Lung (tissue), 12 donors: ENCODE data around the gene FBXO9. TPM values are rescaled to one million over a fixed set of nuclear protein-coding genes. Genes with fewer than 3 reads are reported as not detected.

ENCODE experiments used
- ATAC-seq: fragments of 200-7000 bp; cut with Tn5 transposase; one replicate; pipeline ENCODE4 v1.9.1; 2020; ENCODE audit warnings: moderate number of reproducible peaks; ENCODE audit not compliant: insufficient read depth, low FRiP score
- DNase-seq, 3 donors: peaks; one replicate each; pipeline ENCODE4 v3.0.0-alpha.2; 2013 to 2017
- H3K27ac ChIP-seq, 2 donors: one replicate each; pipeline ENCODE4 v1.5.1; 2013; ENCODE audit warnings: mild to moderate bottlenecking in 2 of 2, moderate library complexity in 2 of 2, control low read depth in 1 of 2, inconsistent platforms in 1 of 2, low read depth in 1 of 2, low read length in 1 of 2
- H3K27me3 ChIP-seq, 3 donors: one replicate each; pipeline ENCODE4 v1.5.1; 2013; ENCODE audit warnings: low read length in 2 of 3; ENCODE audit not compliant: control insufficient read depth in 3 of 3, insufficient read depth in 3 of 3
- H3K36me3 ChIP-seq, 4 donors: one replicate each; pipeline ENCODE4 v1.5.1; 2013; ENCODE audit warnings: low read length in 4 of 4, mild to moderate bottlenecking in 1 of 4, moderate library complexity in 1 of 4; ENCODE audit not compliant: control insufficient read depth in 4 of 4, insufficient read depth in 4 of 4
- H3K4me1 ChIP-seq, 5 donors: one replicate each; pipeline ENCODE4 v1.5.1; 2013; ENCODE audit warnings: low read length in 5 of 5, mild to moderate bottlenecking in 2 of 5, moderate library complexity in 1 of 5; ENCODE audit not compliant: control insufficient read depth in 5 of 5, insufficient read depth in 5 of 5
- H3K4me3 ChIP-seq: one replicate; pipeline ENCODE4 v1.5.1; 2013; ENCODE audit warnings: mild to moderate bottlenecking, control low read depth, moderate library complexity
- H3K9ac ChIP-seq, 2 donors: one replicate each; pipeline ENCODE4 v1.5.1; 2013; ENCODE audit warnings: low read length in 2 of 2, control low read depth in 1 of 2; ENCODE audit not compliant: insufficient read depth in 1 of 2
- H3K9me3 ChIP-seq, 4 donors: one replicate each; pipeline ENCODE4 v1.5.1; 2013; ENCODE audit warnings: low read length in 3 of 4, mild to moderate bottlenecking in 1 of 4, moderate library complexity in 1 of 4; ENCODE audit not compliant: control insufficient read depth in 4 of 4, insufficient read depth in 3 of 4
- WGBS, 2 donors: extraction: QIAGEN DNeasy Blood & Tissue Kit; methylation state at CpG; one replicate each; pipeline ENCODE4 v1.1.7; 2013; 5-methylcytosine and 5-hydroxymethylcytosine counted together
- polyA plus RNA-seq, 2 donors: library from polyadenylated mRNA; stranded (reverse); fragments of 200-250 nt; gene quantifications; one replicate each; pipeline ENCODE4 v1.2.1, GENCODE V29; 2013
- total RNA-seq, 2 donors: library from RNA; depleted of rRNA in 1 of 2; stranded (reverse); fragments of >200 nt in 1 of 2; gene quantifications; one replicate each; pipeline ENCODE4 v1.2.1, GENCODE V29; 2014 to 2021
- TF ChIP-seq, protein P1 (sequence below): IDR thresholded peaks from 2 replicates; pipeline ENCODE4 v1.5.1; 2012; ENCODE audit warnings: mild to moderate bottlenecking; ENCODE audit errors: control extremely low read depth, extremely low read depth
- donor health status: control.
- donor health status: control.
- donor health status: Bipolar disorder and iron deficiency.
- donor health status: healthy.
- donor health status: DM: yes; HTN: yes; CAD: no.

The FBXO9 gene
- total and polyA plus RNA-seq, 4 donors = 26.0 to 117 (median 70.7) TPM

DNA sequence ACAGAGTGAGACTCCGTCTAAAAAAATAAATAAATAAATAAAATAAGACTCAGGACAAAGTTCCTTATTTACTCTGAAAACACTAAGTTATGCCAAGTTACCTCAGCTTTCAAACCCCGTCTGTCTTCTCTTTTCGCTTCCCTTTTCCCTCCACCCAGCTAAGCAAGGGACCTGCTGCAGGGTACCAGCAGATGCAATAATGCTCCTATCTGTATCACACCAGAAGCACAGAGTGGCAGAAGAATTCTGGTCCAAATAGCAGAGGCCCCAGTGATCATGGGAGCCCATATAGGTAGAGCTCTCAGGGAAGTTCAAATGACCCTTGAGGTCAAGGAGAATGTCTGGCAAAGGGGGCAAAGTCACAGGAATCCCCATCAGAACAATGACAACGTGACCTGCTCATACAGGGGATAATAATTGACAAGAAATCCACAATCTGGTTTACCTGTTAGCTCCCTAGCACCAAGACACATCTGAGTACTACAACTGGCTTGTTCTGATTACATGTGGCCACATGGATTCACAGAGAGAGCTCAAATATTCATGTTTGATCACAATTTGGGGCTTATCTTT, 74.7 kb downstream of the FBXO9 start:
- Histone ChIP-seq H3K9ac (no peak overlapping the region), H3K4me3 (no peak overlapping the region), H3K36me3 (no peaks in the 10 kb centered on the region), H3K4me1 (no peaks in the 10 kb centered on the region), H3K27ac (no peak overlapping the region), H3K27me3 (no peaks in the 10 kb centered on the region), H3K9me3 (no peaks in the 10 kb centered on the region)
- TF ChIP-seq, protein P1, sequence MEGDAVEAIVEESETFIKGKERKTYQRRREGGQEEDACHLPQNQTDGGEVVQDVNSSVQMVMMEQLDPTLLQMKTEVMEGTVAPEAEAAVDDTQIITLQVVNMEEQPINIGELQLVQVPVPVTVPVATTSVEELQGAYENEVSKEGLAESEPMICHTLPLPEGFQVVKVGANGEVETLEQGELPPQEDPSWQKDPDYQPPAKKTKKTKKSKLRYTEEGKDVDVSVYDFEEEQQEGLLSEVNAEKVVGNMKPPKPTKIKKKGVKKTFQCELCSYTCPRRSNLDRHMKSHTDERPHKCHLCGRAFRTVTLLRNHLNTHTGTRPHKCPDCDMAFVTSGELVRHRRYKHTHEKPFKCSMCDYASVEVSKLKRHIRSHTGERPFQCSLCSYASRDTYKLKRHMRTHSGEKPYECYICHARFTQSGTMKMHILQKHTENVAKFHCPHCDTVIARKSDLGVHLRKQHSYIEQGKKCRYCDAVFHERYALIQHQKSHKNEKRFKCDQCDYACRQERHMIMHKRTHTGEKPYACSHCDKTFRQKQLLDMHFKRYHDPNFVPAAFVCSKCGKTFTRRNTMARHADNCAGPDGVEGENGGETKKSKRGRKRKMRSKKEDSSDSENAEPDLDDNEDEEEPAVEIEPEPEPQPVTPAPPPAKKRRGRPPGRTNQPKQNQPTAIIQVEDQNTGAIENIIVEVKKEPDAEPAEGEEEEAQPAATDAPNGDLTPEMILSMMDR = no peak
- ATAC-seq = no peak
- no peak for DNase-seq
- WGBS, 2 donors = 66 to 70% methylated on average over 4 of the region's 4 CpGs

DNA sequence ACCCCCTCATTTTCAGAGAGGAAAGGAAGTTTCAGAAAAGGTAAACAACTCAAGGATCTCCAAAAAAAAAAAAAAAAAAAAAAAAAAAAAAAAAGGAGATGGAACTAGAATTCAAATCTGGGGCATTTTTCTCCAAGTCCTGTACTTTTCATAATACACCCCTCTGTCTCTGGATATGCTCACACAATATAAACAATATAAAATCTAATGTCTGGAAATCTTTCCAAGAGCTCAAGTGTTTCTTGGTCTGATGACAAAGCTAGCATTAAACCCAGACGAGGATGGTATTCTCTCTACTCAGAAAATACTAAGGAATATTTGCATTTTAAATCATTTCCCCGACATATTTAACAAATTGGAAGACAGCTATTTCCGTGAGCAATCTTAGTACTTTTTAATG, 77.6 kb downstream of the FBXO9 start:
- Histone ChIP-seq H3K4me3 (no peak overlapping the region), H3K9ac (no peak overlapping the region), H3K27ac (no peak overlapping the region), H3K4me1 (no peaks in the 10 kb centered on the region), H3K9me3 (no peaks in the 10 kb centered on the region), H3K36me3 (no peaks in the 10 kb centered on the region), H3K27me3 (no peaks in the 10 kb centered on the region)
- DNase-seq (no peak), ATAC-seq (no peak)
- WGBS, 2 donors = 75 to 76% methylated on average over 3 of the region's 3 CpGs
- TF ChIP-seq, protein P1 = no peak

DNA sequence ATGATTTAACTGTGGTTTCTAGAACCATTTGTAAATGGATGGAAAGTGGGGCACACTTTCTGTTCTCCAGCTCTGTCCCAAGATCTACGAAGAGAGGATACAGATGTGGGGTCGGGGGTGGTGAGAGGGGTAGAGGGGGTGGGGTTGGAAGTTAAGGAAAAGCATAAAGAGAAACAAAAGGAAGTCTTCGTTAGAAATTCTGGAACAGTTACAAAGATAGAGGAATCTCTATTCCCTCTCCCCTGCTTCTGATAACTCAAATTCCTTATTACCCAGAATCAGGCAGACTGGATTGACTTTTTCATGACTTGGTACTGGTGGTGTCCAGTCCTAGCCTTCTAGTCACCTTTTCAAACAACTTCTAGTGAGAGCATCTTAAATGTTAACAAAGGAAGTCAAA, 78.5 kb downstream of the FBXO9 start:
- Histone ChIP-seq H3K27me3 (no peaks in the 10 kb centered on the region), H3K9ac (no peak overlapping the region), H3K9me3 (no peaks in the 10 kb centered on the region), H3K36me3 (no peaks in the 10 kb centered on the region), H3K4me3 (no peak overlapping the region), H3K4me1 (no peaks in the 10 kb centered on the region), H3K27ac (no peak overlapping the region)
- TF ChIP-seq, protein P1 = no peak
- ATAC-seq (no peak), DNase-seq (no peak)
- WGBS, 2 donors = 65 to 80% methylated on average over 3 of the region's 3 CpGs

DNA sequence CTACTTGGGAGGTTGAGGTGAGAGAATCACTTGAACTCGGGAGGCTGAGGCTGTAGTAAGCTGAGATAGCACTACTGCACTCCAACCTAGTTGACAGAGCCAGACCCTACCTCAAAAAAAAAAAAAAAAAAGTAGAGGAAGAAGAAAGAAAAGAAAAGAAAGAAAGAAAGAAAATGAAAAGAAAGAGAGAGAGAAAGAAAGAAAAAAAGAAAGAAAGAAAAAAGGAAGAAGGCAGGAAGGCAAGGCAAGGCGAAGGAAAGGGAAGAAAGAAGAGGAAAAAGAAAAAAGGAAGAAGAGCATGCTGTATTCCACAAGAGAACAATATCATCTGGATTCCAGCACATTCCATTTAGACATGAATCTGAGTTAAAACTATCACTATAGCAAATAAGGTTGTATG, 79.6 kb downstream of the FBXO9 start:
- DNase-seq = no peak
- no peak overlapping the region for H3K4me3 ChIP-seq
- ATAC-seq = no peak
- no peaks in the 10 kb centered on the region for H3K27me3 ChIP-seq
- 80 to 89% methylated on average over 2 of the region's 2 CpGs for WGBS, 2 donors
- no peaks in the 10 kb centered on the region for H3K9me3 ChIP-seq
- TF ChIP-seq, protein P1 = no peak
- no peaks in the 10 kb centered on the region for H3K4me1 ChIP-seq
- H3K27ac ChIP-seq = no peak overlapping the region
- H3K36me3 ChIP-seq = no peaks in the 10 kb centered on the region
- no peak overlapping the region for H3K9ac ChIP-seq
